GM20000 (cell line): ENCODE results near the gene CHPT1.
"Not testable (repeated sequence)": the region's sequence is repeated elsewhere in the genome, so short reads cannot be mapped to it uniquely, and the experiment has no call there.

Experiments used
- DNase-seq: peaks from one replicate; pipeline ENCODE4 v3.0.0; 2012; ENCODE audit warnings: low spot score
- TF ChIP-seq, protein P1 (sequence below): IDR thresholded peaks from 2 replicates; pipeline ENCODE4 v1.5.1; 2012; ENCODE audit warnings: mild to moderate bottlenecking, control low read depth; ENCODE audit errors: extremely low read depth, missing control alignments

CHPT1 gene

DNA sequence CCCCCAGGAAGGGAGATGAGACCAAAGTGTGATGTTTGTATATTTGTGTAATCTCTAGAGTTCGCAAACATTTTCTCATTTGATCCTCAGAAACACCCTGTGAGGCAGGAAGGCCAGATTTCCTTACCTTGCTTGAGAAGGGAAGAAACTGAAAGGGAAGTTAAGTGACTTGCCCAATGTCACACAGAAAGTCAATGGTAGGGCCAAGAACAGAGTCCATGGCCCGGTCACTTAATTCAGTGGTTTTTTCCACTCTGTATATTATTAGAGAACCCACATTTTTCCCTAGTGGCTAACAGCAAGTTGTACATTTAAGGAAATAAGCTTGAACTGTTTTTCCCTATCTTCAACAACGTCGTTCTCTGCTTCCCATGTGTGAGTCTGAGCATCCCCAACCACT, 25.6 kb upstream of the CHPT1 start:
- DNase-seq, result no peak
- TF ChIP-seq, protein P1, sequence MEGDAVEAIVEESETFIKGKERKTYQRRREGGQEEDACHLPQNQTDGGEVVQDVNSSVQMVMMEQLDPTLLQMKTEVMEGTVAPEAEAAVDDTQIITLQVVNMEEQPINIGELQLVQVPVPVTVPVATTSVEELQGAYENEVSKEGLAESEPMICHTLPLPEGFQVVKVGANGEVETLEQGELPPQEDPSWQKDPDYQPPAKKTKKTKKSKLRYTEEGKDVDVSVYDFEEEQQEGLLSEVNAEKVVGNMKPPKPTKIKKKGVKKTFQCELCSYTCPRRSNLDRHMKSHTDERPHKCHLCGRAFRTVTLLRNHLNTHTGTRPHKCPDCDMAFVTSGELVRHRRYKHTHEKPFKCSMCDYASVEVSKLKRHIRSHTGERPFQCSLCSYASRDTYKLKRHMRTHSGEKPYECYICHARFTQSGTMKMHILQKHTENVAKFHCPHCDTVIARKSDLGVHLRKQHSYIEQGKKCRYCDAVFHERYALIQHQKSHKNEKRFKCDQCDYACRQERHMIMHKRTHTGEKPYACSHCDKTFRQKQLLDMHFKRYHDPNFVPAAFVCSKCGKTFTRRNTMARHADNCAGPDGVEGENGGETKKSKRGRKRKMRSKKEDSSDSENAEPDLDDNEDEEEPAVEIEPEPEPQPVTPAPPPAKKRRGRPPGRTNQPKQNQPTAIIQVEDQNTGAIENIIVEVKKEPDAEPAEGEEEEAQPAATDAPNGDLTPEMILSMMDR, result no peak

DNA sequence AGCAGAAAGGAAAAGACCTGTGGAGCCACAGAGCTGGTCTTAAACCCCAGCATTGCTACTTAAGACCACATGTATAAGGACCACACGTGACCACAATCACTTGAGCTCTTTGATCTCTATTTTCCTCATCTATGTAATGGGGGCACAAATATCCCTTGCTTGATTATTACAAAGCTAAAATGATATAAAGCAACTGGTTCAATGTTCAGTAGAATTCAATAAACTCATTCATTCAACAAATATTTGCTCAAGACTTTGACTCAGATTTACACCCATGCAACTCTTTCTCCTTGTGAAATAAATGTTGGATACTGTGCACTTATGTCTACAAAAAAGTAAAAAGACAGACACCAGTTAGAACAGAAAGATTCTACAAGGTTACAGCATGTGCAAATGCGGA, 21.9 kb upstream of the CHPT1 start:
- TF ChIP-seq, protein P1, result no peak
- DNase-seq, result no peak

DNA sequence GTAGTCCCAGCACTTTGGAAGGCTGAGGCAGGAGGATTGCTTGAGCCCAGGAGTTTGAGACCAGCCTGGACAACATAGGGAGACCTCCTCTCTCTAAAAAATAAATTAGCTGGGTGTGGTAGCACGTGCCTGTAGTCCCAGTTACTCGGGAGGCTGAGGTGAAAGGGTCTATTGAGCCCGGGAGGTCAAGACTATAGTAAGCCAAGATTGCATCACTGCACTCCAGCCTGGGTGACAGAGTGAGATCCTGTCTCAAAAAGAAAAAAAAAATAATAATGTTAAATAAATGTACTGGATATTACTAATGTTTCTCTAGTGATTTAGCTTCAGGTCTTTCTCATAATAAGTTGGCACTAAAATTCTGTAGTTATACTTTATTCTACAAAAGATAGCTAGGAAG, 20.9 kb upstream of the CHPT1 start:
- not testable (repeated sequence) for DNase-seq

DNA sequence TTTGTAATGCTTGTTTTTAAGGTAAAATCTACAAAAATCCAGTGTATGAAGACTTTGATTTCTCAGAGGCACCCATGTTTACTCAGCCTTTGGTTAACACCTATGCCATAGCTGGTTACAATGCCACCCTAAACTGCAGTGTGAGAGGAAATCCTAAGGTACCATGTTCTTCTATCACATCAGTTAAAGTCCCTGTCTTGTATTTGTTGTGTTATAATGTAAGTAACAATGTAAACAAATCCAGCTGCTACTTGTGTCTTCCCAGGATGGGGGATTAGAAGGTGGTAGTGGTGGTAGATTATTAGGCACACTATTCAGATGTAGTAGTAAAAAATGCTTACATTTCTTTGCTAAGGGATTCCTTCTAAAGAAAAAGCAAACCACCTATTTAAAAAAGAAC, 19.4 kb upstream of the CHPT1 start:
- TF ChIP-seq, protein P1, result no peak
- DNase-seq, result no peak

DNA sequence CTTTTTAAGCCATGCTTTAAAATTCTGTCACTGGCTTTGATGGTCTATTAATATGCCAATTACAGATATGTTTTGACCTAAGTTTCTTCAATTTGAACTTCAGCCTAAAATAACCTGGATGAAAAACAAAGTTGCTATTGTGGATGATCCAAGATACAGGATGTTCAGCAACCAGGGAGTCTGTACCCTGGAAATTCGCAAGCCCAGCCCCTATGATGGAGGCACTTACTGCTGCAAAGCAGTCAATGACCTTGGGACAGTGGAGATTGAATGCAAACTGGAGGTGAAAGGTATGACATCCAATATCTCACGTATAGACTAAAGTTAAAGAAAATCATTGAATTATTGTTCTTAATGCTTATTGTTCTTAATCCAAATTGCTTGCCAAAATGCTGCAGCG, 17.2 kb upstream of the CHPT1 start:
- DNase-seq, result no peak
- TF ChIP-seq, protein P1, result no peak

DNA sequence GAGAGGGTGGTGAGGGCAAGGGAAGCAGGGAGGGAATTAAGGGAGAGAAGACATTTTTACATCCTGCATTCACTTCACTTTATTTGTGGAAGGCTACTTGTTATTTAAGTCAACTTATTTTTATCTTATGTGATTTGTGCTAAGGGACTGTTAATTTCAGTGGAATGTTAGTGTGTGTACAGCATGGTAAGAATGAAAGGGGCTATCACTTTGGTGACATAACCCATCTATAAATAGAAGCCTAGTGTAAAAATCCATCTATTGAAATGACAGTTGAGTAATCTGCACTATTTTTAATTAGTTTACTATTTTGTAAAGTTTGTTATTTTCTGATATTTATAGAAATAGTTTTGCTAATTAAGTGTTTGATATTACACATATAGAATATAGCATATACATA, 16.8 kb upstream of the CHPT1 start:
- no peak for DNase-seq
- TF ChIP-seq, protein P1, result no peak

DNA sequence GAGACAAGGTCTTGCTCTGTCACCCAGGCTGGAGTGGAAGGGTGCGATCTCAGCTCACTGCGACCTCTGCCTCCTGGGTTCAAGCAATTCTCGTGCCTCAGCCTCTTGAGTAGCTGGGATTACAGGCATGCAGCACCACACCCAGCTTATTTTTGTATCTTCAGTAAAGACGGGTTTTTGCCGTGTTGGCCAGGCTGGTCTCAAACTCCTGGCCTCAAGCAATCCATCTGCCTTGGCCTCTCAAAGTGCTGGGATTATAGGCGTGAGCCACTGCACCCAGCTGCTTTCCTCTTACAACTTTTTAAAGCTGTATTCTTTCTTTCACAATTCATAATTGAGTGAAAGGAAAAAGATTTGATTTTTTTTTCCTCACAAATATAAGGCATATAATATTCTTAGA, 15.8 kb upstream of the CHPT1 start:
- DNase-seq, result not testable (repeated sequence)

DNA sequence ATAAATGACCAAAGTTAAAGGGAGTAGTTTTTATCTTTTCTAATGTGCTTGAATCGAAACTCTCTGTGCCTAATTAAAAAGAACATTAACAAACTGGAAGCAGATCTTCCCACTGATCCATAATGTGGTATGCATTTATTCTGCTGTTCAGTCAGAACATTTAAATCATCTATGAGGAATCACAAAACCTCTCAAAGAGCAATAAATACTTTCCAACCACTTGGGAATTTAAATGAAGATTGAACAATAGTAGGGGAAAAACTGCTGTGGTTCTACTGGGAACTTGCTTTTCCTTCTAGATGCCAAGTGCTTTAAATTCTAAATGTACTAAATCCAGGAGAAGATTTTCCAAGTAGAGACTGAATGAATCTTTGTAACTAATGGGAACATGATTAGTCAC, 12.3 kb upstream of the CHPT1 start:
- DNase-seq, result no peak
- TF ChIP-seq, protein P1, result no peak

DNA sequence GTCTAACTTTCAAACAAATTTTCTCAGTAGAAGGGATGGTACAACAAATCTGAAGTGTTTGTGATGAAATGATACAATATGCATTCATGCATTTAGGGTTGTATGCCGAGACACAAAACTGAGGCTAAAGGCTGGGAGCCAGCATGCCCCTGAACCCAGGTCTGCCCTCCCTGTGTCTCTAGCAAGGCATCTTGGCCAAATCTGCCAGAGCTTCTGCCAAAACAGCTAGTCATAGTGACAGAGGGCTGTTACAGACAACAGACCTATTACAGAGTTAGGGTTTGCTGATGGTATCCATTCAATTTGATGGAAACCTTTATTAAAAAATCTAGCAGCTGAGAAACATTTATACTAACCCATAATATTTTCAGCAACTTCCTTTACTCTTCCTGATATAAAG, 11.3 kb upstream of the CHPT1 start:
- TF ChIP-seq, protein P1, result no peak
- DNase-seq, result no peak
